GM19240 (cell line): ENCODE measurements around the gene TRIM54.
"Not testable (repeated sequence)": the region's sequence is repeated elsewhere in the genome, so short reads cannot be mapped to it uniquely, and the experiment has no call there.

Experiments used
- DNase-seq: peaks from one replicate; pipeline ENCODE4 v3.0.0; 2011; ENCODE audit warnings: low spot score; ENCODE audit not compliant: insufficient read length

The TRIM54 gene

GRCh38 chr2:27281442-27281841 lies 787 bp upstream of the TRIM54 start:
- DNase-seq = no peak

- no peak for DNase-seq
Observed at GRCh38 chr2:27282892-27283291, 663 bp downstream of the TRIM54 start.

- DNase-seq = no peak
Observed at GRCh38 chr2:27284996-27285395, 2.8 kb downstream of the TRIM54 start.

- no peak for DNase-seq
Observed at GRCh38 chr2:27285481-27285880, 3.3 kb downstream of the TRIM54 start.

GRCh38 chr2:27288610-27289009 lies 6.4 kb downstream of the TRIM54 start:
- DNase-seq = no peak

- DNase-seq = no peak
Observed at GRCh38 chr2:27290549-27290948, 8.3 kb downstream of the TRIM54 start.

GRCh38 chr2:27291865-27292264 lies 9.6 kb downstream of the TRIM54 start:
- no peak for DNase-seq

- DNase-seq = no peak
Observed at GRCh38 chr2:27294928-27295327, 12.7 kb downstream of the TRIM54 start.

- DNase-seq = no peak
Observed at GRCh38 chr2:27296481-27296880, 14.3 kb downstream of the TRIM54 start.

- no peak for DNase-seq
Observed at GRCh38 chr2:27297195-27297594, 15.0 kb downstream of the TRIM54 start.

- DNase-seq = no peak
Observed at GRCh38 chr2:27298391-27299080, 16.3 kb downstream of the TRIM54 start.

- DNase-seq = not testable (repeated sequence)
Observed at GRCh38 chr2:27300606-27301005, 18.4 kb downstream of the TRIM54 start.

- DNase-seq = peak; percentile 48
Observed at GRCh38 chr2:27303093-27304025, 21.1 kb downstream of the TRIM54 start.

- no peak for DNase-seq
Observed at GRCh38 chr2:27304488-27305240, 22.4 kb downstream of the TRIM54 start.

GRCh38 chr2:27305516-27305915 lies 23.3 kb downstream of the TRIM54 start:
- DNase-seq = no peak

GRCh38 chr2:27306136-27306535 lies 23.9 kb downstream of the TRIM54 start:
- DNase-seq = no peak

GRCh38 chr2:27306573-27307286 lies 24.5 kb downstream of the TRIM54 start:
- no peak for DNase-seq

- no peak for DNase-seq
Observed at GRCh38 chr2:27307287-27307544, 25.0 kb downstream of the TRIM54 start.

- no peak for DNase-seq
Observed at GRCh38 chr2:27307545-27308358, 25.5 kb downstream of the TRIM54 start.

- no peak for DNase-seq
Observed at GRCh38 chr2:27308359-27308881, 26.2 kb downstream of the TRIM54 start, which contains the start of gene UCN. UCN (minus strand) TSS chr2:27308445; CDS start chr2:27307895, 550 bp downstream.
